HL-60 (cell line): ENCODE results near the gene TMUB1.

Source experiments
- CTCF ChIP-seq: IDR thresholded peaks from one replicate; pipeline ENCODE4 v1.5.1; 2011; ENCODE audit warnings: low read length, control low read depth, inconsistent platforms; ENCODE audit not compliant: insufficient read depth
- POLR2AphosphoS5 ChIP-seq: IDR thresholded peaks from 2 replicates; pipeline ENCODE4 v1.6.1; 2012; ENCODE audit warnings: low read depth

DNA sequence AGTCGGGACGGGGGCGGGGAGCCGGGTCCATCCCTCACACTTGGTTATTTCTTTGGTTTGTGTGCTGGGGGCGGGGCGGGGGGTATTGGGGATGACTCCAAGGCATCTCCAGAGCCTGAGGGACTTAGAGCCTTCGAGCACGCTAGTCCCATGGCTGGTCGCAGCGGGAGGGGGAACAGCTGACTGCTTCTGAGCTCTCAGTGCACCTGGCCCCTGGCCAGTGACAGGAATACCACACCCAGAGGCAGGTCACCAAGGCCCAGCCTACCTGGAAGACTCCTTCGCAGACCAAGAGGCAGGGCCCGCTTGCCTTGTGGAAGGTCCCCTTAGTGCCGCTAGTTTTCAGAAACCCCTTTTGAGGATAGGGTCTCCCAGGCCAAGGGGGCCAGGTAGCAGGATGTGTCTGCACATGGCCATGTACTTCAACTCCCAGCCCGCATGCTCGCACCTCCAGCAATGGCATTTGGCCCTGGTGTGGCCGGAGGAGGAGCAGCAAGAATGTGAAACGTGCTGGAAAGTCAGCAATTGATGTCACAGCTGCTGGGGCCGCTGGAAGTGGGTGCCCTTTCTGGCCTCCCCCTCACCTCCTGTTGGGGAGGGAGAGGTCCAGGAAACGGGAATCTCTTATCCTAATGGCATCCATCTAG lies 43.3 kb upstream of the TMUB1 start:
- TF ChIP-seq CTCF (no peak), POLR2AphosphoS5 (no peak)
